H1 (cell line): Measurements from ENCODE around the gene LRRC56. TPM values are rescaled to one million over a fixed set of nuclear protein-coding genes. Genes with fewer than 3 reads are reported as not detected.

Source experiments
- CTCF ChIA-PET: fragments of 300-600 bp; sonication (Branson Sonifier 250); formaldehyde crosslinking; loops from one replicate; lab custom pipeline; 2021; ENCODE audit not compliant: partially characterized antibody; lab: Charles Lee
- POLR2A ChIA-PET: fragments of 300-600 bp; sonication (Branson Sonifier 250); formaldehyde crosslinking; loops from one replicate; lab custom pipeline; 2021; ENCODE audit warnings: inconsistent platforms; ENCODE audit not compliant: partially characterized antibody; lab: Charles Lee
- DNase-seq, 2 experiments: peaks; one replicate each; pipeline versions ENCODE4 v3.0.0 to v3.0.0-alpha.2; 2010 to 2022; ENCODE audit warnings: low spot score in 2 of 2, low read depth in 1 of 2, mixed read lengths in 1 of 2
- FAIRE-seq: peaks from 2 replicates; lab custom pipeline; 2011; peaks lifted over from hg19 to GRCh38; lab: Jason Lieb, UNC
- H2AFZ ChIP-seq: 2 replicates; pipeline ENCODE4 v1.8.1; 2012; ENCODE audit warnings: low read length, inconsistent platforms
- H2AK5ac ChIP-seq: 2 replicates; pipeline ENCODE4 v1.6.1; 2013; ENCODE audit warnings: low read depth, low read length
- H2BK120ac ChIP-seq: replicated peaks from 2 replicates; pipeline ENCODE3; 2013; ENCODE audit warnings: low read depth, low read length, inconsistent platforms
- H2BK12ac ChIP-seq: 2 replicates; pipeline ENCODE4 v1.6.1; 2013; ENCODE audit warnings: low read depth, low read length
- H2BK15ac ChIP-seq: 2 replicates; pipeline ENCODE4 v1.6.1; 2013; ENCODE audit warnings: low read length
- H2BK20ac ChIP-seq: 2 replicates; pipeline ENCODE4 v1.6.1; 2013; ENCODE audit warnings: low read length
- H2BK5ac ChIP-seq: 2 replicates; pipeline ENCODE4 v1.6.1; 2013; ENCODE audit warnings: low read depth, low read length
- H3K14ac ChIP-seq: 2 replicates; pipeline ENCODE4 v1.6.1; 2013; ENCODE audit warnings: inconsistent platforms; ENCODE audit not compliant: insufficient read length
- H3K18ac ChIP-seq: 2 replicates; pipeline ENCODE4 v1.6.1; 2013; ENCODE audit warnings: low read length; ENCODE audit errors: extremely low read depth
- H3K23ac ChIP-seq: 2 replicates; pipeline ENCODE4 v1.6.1; 2013; ENCODE audit warnings: inconsistent platforms; ENCODE audit not compliant: insufficient read length
- H3K23me2 ChIP-seq: 2 replicates; pipeline ENCODE4 v1.6.1; 2013; ENCODE audit warnings: low read depth, low read length
- H3K27ac ChIP-seq: 2 replicates; pipeline ENCODE4 v1.6.1; 2011; ENCODE audit warnings: low read depth, low read length, inconsistent platforms
- H3K27me3 ChIP-seq, 4 experiments: replicated peaks in 1 of 4; 1 replicate in 1 of 4; 2 replicates in 3 of 4; pipeline versions ENCODE4 v1.6.1 to v1.8.1; 2011 to 2013; ENCODE audit warnings: low read length in 3 of 4, mild to moderate bottlenecking in 3 of 4, inconsistent platforms in 2 of 4, mixed read lengths in 2 of 4, moderate library complexity in 1 of 4; ENCODE audit not compliant: control insufficient read depth in 3 of 4, insufficient read depth in 3 of 4; ENCODE audit errors: extremely low read depth in 1 of 4
- H3K36me3 ChIP-seq, 4 experiments: 2 replicates each; pipeline versions ENCODE4 v1.6.1 to v1.8.1; 2011 to 2013; ENCODE audit warnings: mild to moderate bottlenecking in 4 of 4, low read length in 3 of 4, moderate library complexity in 2 of 4, control low read depth in 1 of 4, inconsistent platforms in 1 of 4; ENCODE audit not compliant: insufficient read depth in 4 of 4, control insufficient read depth in 2 of 4
- H3K4ac ChIP-seq: replicated peaks from 2 replicates; pipeline ENCODE3; 2013; ENCODE audit warnings: low read length, low read depth, mixed read lengths, inconsistent platforms; ENCODE audit not compliant: insufficient read length
- H3K4me1 ChIP-seq, 4 experiments: replicated peaks in 1 of 4; 1 replicate in 1 of 4; 2 replicates in 3 of 4; pipeline versions ENCODE4 v1.6.1 to v1.8.1; 2011 to 2013; ENCODE audit warnings: low read length in 3 of 4, inconsistent platforms in 2 of 4, mixed read lengths in 1 of 4; ENCODE audit not compliant: insufficient read depth in 4 of 4, control insufficient read depth in 3 of 4
- H3K4me2 ChIP-seq, 2 experiments: 2 replicates each; pipeline versions ENCODE4 v1.6.1 to v1.8.1; 2011 to 2013; ENCODE audit warnings: low read depth in 2 of 2, low read length in 2 of 2, control low read depth in 1 of 2, inconsistent platforms in 1 of 2, mild to moderate bottlenecking in 1 of 2; ENCODE audit not compliant: insufficient read depth in 1 of 2
- H3K4me3 ChIP-seq, 4 experiments: fragments of 200-600, 300-600 bp in 1 of 4; sonication (generic), shearing (Covaris generic), sonication (Bioruptor Twin) in 1 of 4; 2 replicates each; pipeline versions ENCODE4 v1.5.1 to v1.8.1; 2011 to 2016; ENCODE audit warnings: low read length in 4 of 4, low read depth in 3 of 4, control low read depth in 2 of 4, inconsistent platforms in 2 of 4, mild to moderate bottlenecking in 2 of 4, mixed read lengths in 1 of 4, moderate library complexity in 1 of 4; ENCODE audit not compliant: insufficient read depth in 2 of 4; ENCODE audit errors: extremely low read depth in 1 of 4
- H3K56ac ChIP-seq: replicated peaks from 2 replicates; pipeline ENCODE3; 2013; ENCODE audit warnings: low read depth, mild to moderate bottlenecking, mixed read lengths, low read length, inconsistent platforms; ENCODE audit not compliant: insufficient read length
- H3K79me1 ChIP-seq: 2 replicates; pipeline ENCODE4 v1.6.1; 2013; ENCODE audit warnings: low read depth, low read length, control low read depth
- H3K79me2 ChIP-seq, 2 experiments: 2 replicates each; pipeline versions ENCODE4 v1.6.1 to v1.8.1; 2012 to 2013; ENCODE audit warnings: low read length in 2 of 2, mild to moderate bottlenecking in 2 of 2, inconsistent platforms in 1 of 2; ENCODE audit not compliant: insufficient read depth in 2 of 2, control insufficient read depth in 1 of 2
- H3K9ac ChIP-seq, 4 experiments: replicated peaks in 1 of 4; 1 replicate in 1 of 4; 2 replicates in 3 of 4; pipeline versions ENCODE4 v1.6.1 to v1.8.1; 2011 to 2013; ENCODE audit warnings: low read depth in 3 of 4, low read length in 3 of 4, control low read depth in 2 of 4, mild to moderate bottlenecking in 2 of 4, moderate library complexity in 2 of 4, inconsistent platforms in 1 of 4; ENCODE audit errors: extremely low read depth in 1 of 4
- H3K9me3 ChIP-seq, 2 experiments: 2 replicates each; pipeline versions ENCODE4 v1.6.1 to v1.8.1; 2012 to 2013; ENCODE audit warnings: mild to moderate bottlenecking in 2 of 2, moderate library complexity in 2 of 2, control low read depth in 1 of 2, inconsistent platforms in 1 of 2, low read depth in 1 of 2, low read length in 1 of 2, mixed read lengths in 1 of 2; ENCODE audit not compliant: insufficient read depth in 2 of 2
- H4K20me1 ChIP-seq, 2 experiments: replicated peaks in 1 of 2; 2 replicates each; pipeline versions ENCODE3 to v1.8.1; 2011 to 2013; ENCODE audit warnings: inconsistent platforms in 2 of 2, low read length in 2 of 2, mild to moderate bottlenecking in 1 of 2; ENCODE audit not compliant: insufficient read depth in 2 of 2, control insufficient read depth in 1 of 2
- H4K5ac ChIP-seq: 2 replicates; pipeline ENCODE4 v1.6.1; 2013; ENCODE audit warnings: low read length, low read depth, mixed read lengths, inconsistent platforms; ENCODE audit not compliant: insufficient read length
- H4K8ac ChIP-seq: 2 replicates; pipeline ENCODE4 v1.8.0; 2013; ENCODE audit warnings: mild to moderate bottlenecking, moderate library complexity, low read length, inconsistent platforms; ENCODE audit not compliant: insufficient read depth; ENCODE audit errors: extremely low read depth
- H4K91ac ChIP-seq: replicated peaks from 2 replicates; pipeline ENCODE3; 2013; ENCODE audit warnings: low read length, mixed read lengths, inconsistent platforms; ENCODE audit not compliant: insufficient read length
- BRCA1 ChIP-seq: IDR thresholded peaks from 2 replicates; pipeline ENCODE4 v1.6.1; 2012; ENCODE audit warnings: low read depth, low read length, improper control_type of control experiment
- CHD1 ChIP-seq: IDR thresholded peaks from 2 replicates; pipeline ENCODE4 v1.6.1; 2012; ENCODE audit warnings: low read depth, low read length, improper control_type of control experiment
- CREB1 ChIP-seq: IDR thresholded peaks from 2 replicates; pipeline ENCODE4 v1.6.1; 2012; ENCODE audit warnings: inconsistent platforms
- HDAC6 ChIP-seq: IDR thresholded peaks from one replicate; pipeline ENCODE4 v1.7.1; 2012; ENCODE audit warnings: low read depth, mild to moderate bottlenecking, inconsistent platforms, low read length, moderate library complexity
- JUN ChIP-seq: IDR thresholded peaks from 2 replicates; pipeline ENCODE4 v1.6.1; 2011; ENCODE audit warnings: low read depth, mild to moderate bottlenecking, improper control_type of control experiment, low read length
- RAD21 ChIP-seq, 2 experiments: IDR thresholded peaks in 1 of 2; conservative IDR thresholded peaks in 1 of 2; 2 replicates each; pipeline ENCODE4 v1.6.1; 2011; ENCODE audit warnings: low read depth in 2 of 2, low read length in 2 of 2, improper control_type of control experiment in 1 of 2, inconsistent platforms in 1 of 2, mild to moderate bottlenecking in 1 of 2, moderate library complexity in 1 of 2
- SP2 ChIP-seq: IDR thresholded peaks from 2 replicates; pipeline ENCODE4 v1.6.1; 2012; ENCODE audit warnings: mild to moderate bottlenecking, low read length, inconsistent platforms
- SRF ChIP-seq: IDR thresholded peaks from 2 replicates; pipeline ENCODE4 v1.6.1; 2011; ENCODE audit warnings: mild to moderate bottlenecking, low read depth, low read length, moderate library complexity
- TCF12 ChIP-seq: IDR thresholded peaks from 2 replicates; pipeline ENCODE4 v1.6.1; 2011; ENCODE audit warnings: low read depth, mild to moderate bottlenecking, low read length
- USF2 ChIP-seq: IDR thresholded peaks from 2 replicates; pipeline ENCODE4 v1.6.1; 2011; ENCODE audit warnings: low read length, improper control_type of control experiment
- WGBS, 2 experiments: shearing (Covaris generic) in 1 of 2; methylation state at CpG; one replicate each; pipeline versions ENCODE4 v1.1.6 to v1.1.7; 2013 to 2015; ENCODE audit warnings: low lambda C conversion rate in 2 of 2, mixed read lengths in 2 of 2, inconsistent platforms in 1 of 2, low coverage in 1 of 2, missing lambda C conversion rate in 1 of 2; ENCODE audit not compliant: insufficient replicate concordance in 2 of 2, insufficient coverage in 1 of 2, insufficient read length in 1 of 2; ENCODE audit errors: extremely low coverage in 1 of 2, missing lambda C conversion rate in 1 of 2; 5-methylcytosine and 5-hydroxymethylcytosine counted together
- polyA plus RNA-seq, 7 experiments: library from polyadenylated mRNA; depleted of rRNA in 3 of 7; stranded (reverse) in 5 of 7; unstranded in 2 of 7; fragments of >200 nt in 5 of 7; fragments of 200-250 nt in 2 of 7; gene quantifications; 1 replicate in 5 of 7; 2 replicates in 1 of 7; 4 replicates in 1 of 7; pipeline versions ENCODE4 v1.2.1 to v1.2.3, GENCODE V29; 2011 to 2013; ENCODE audit warnings: missing spikeins in 2 of 7, mixed read lengths in 2 of 7
- total RNA-seq: library from RNA; stranded (reverse); fragmentation: NEBNext Ultra II Directional; extraction: Animal tissue kit (Norgen Biotek cat#: 25700); gene quantifications from 2 replicates; pipeline ENCODE4 v1.2.1, GENCODE V29; 2021

LRRC56 gene
- total and polyA plus RNA-seq, 2 of the 8 experiments (the other 6 are each of a cell fraction or from before 2014, with no cell fraction given): 0.94 to 1.9 TPM

- FAIRE-seq (peak; percentile 52), DNase-seq (peak; percentile 91 to 98)
- Histone ChIP-seq H3K4me3 (peak overlapping the region; percentile 76 to 96 (median 87)), H2AK5ac (no peak overlapping the region), H3K4me1 (peaks cover 0 to 9% (median 2%) of the 10 kb centered on the region in 4 experiments; a peak in 3 of 7 replicates), H3K9ac (peak overlapping the region; percentile 55 to 93 (median 82)), H3K79me1 (peaks cover 2% of the 10 kb centered on the region; the same call in 1 of the 2 replicates), H3K18ac (peak overlapping the region; percentile 99), H2AFZ (0 out of 2 replicates have a peak overlapping the region, but pooled peaks have one; percentile 14), H4K20me1 (peaks cover 0 to 8% of the 10 kb centered on the region in 2 experiments), H2BK20ac (no peak overlapping the region), H4K8ac (peak overlapping the region; percentile 97), H3K9me3 (no peaks in the 10 kb centered on the region), H3K27ac (peak overlapping the region; percentile 96), H2BK5ac (peak overlapping the region; percentile 98), H2BK12ac (0 out of 2 replicates have a peak overlapping the region, but pooled peaks have one; percentile 75), H3K4ac (no peak overlapping the region), H3K79me2 (peaks cover 0 to 14% of the 10 kb centered on the region in 2 experiments; a peak in 1 of 4 replicates), H2BK15ac (no peak overlapping the region), H3K27me3 (no peaks in the 10 kb centered on the region), H3K56ac (peak overlapping the region; percentile 86), H3K4me2 (peak overlapping the region; percentile 54 to 92), H3K23ac (no peak overlapping the region), H4K5ac (peak overlapping the region; percentile 59), H4K91ac (peak overlapping the region; percentile 95), H2BK120ac (no peak overlapping the region), H3K14ac (no peak overlapping the region), H3K23me2 (peaks cover 8% of the 10 kb centered on the region), H3K36me3 (peaks cover 0 to 2% (median 0%) of the 10 kb centered on the region in 4 experiments; a peak in 3 of 8 replicates)
- POLR2A ChIA-PET: interaction anchor here (0.5 to 7.1 kb wide), 18 partner anchors 8 to 353 kb away, joined by 3 to 41 read pairs (median 4); partner anchors contain the start of gene LRRC56
- CTCF ChIA-PET: interaction anchor here (1.4 kb wide), 1 partner anchor 49 kb away, joined by 3 read pairs; no protein-coding TSS in a partner anchor
- WGBS, 2 experiments: 3% methylated on average over 49 of the region's 71 CpGs; no CpG with 5 or more reads in 1 of the 2 experiments
- TF ChIP-seq CHD1 (no peak), USF2 (peak; percentile 66), JUN (no peak), HDAC6 (no peak), SP2 (no peak), BRCA1 (no peak), CREB1 (peak; percentile 98), SRF (peak; percentile 85), TCF12 (no peak), RAD21 (IDR thresholded peaks at IDR 0.05 in 1 of 2, conservative IDR thresholded peaks at IDR 0.05 in 1 of 2; ENCODE audit: low read depth in 2 of 2, low read length in 2 of 2) (no peak)
Measured at GRCh38 chr11:506238-506994, 30.9 kb upstream of the LRRC56 start.
